HK-2 (cell line): ENCODE data around the gene ZSCAN18.
"Not testable (repeated sequence)": the region's sequence is repeated elsewhere in the genome, so short reads cannot be mapped to it uniquely, and the experiment has no call there.

Experiments
- DNase-seq: peaks from one replicate; pipeline ENCODE4 v3.0.0-alpha.2; 2018; ENCODE audit not compliant: unreplicated experiment

The ZSCAN18 gene, protein sequence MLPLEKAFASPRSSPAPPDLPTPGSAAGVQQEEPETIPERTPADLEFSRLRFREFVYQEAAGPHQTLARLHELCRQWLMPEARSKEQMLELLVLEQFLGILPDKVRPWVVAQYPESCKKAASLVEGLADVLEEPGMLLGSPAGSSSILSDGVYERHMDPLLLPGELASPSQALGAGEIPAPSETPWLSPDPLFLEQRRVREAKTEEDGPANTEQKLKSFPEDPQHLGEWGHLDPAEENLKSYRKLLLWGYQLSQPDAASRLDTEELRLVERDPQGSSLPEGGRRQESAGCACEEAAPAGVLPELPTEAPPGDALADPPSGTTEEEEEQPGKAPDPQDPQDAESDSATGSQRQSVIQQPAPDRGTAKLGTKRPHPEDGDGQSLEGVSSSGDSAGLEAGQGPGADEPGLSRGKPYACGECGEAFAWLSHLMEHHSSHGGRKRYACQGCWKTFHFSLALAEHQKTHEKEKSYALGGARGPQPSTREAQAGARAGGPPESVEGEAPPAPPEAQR

DNA sequence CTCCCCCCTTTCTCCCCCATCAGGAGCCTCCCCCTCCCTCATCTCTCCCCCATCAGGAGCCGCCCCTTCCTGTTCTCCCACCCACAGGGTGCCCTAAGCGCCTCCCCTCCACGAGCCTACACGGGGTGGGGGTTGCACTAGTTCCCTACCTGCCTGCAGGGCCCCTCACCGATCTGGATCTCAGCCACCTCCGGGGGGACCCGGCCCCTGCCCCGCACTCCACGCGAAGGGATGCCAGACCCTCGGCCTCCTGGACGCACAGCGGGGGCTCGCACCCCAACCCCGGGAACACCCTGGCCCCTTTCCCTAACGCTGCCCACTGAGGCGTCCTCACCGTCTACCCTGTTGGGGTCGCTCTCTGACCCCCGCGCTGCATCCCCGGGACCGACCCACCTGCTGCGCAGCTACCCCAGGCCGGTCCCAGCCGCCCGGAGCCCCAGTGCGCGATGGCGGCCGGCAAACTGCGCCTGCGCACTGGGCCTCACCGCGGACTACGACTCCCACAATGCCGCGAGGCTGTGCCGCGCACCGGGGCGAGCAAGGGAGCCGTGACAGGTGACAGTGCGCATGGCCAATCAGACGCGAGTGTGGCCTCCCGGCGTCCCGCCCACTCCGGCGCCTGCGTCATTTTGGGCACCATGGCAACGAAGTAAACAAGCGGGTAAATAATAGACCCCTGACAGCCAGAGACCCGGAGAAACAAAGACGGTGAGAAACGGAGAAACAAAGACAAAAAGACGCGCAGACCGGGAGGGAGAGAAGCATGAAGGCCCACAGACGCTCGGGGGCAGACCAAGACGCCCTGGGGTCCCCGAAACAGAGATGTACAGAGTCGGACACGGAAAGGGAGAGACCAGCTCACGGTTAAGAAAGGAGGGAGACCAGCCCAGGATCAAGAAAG is at the start of gene ZSCAN18:
ZSCAN18 (minus strand) TSS at position 451 of the 901 bp plus-strand sequence. CDS start 7,964 bp downstream, outside the sequence.
- DNase-seq, result peak; percentile 99

DNA sequence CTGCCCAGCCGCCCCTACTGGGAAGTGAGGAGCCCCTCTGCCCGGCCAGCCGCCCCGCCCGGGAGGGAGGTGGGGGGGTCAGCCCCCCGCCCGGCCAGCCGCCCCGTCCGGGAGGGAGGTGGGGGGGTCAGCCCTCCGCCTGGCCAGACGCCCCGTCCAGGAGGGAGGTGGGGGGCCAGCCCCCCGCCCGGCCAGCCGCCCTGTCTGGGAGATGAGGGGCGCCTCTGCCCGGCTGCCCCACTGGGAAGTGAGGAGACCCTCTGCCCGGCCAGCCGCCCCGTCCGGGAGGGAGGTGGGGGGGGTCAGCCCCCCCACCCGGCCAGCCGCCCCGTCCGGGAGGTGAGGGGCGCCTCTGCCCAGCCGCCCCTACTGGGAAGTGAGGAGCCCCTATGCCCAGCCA is 49.4 kb upstream of the ZSCAN18 start:
- not testable (repeated sequence) for DNase-seq

DNA sequence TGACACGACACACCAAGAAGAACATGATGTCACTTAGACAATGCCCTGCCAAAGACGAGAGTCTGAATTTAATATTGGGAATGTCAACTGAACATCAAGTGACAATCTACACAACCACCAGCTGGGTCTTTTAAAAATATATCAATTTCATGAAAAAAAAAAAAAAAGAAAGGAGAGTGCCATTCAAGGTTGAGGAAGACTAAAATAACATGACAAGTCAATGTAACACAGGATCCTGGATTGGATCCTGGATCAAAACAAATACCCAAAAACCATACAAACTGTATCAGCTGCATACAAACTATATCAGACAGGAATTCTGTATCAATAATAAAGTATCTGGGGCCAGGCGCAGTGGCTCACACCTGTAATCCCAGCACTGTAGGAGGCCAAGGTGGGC is 47.8 kb upstream of the ZSCAN18 start:
- DNase-seq, result no peak

DNA sequence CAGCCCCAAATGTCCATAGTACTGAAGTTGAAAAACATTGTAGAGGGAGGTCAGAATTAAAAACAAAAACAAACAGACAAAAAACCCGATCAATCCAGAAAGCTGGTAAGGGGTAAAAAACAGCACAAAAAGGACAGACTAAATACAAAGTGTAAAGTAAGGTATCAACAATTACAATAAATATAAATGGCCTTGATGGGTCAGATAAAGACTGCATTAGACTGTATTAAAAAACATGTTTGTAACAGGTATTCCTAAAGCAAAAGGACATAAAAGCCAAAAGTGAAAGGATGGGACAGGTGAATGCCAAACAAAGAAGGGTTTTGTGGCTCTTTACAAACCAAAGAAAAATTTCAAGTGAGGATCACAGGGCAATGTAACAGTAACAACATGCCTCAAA is 36.2 kb upstream of the ZSCAN18 start:
- no peak for DNase-seq

DNA sequence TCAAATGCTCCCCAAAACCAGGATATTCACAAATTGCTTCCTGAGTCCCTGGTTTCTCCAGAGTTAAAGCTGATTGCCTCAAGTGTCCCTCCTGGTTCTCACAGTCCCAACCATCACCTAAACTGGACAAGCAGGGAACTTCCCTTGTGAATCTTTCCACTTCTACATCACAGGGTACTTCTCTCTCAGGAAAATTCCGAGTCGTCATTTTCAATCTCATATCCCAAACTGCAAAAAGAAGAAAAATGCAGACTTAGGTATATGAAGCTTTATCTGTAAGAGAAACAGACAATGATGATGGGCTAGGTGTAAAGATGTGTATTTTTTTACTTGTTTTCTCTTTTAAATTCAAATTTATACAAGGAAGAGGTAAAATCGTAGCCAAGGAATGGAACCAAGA is 31.3 kb upstream of the ZSCAN18 start:
- no peak for DNase-seq

DNA sequence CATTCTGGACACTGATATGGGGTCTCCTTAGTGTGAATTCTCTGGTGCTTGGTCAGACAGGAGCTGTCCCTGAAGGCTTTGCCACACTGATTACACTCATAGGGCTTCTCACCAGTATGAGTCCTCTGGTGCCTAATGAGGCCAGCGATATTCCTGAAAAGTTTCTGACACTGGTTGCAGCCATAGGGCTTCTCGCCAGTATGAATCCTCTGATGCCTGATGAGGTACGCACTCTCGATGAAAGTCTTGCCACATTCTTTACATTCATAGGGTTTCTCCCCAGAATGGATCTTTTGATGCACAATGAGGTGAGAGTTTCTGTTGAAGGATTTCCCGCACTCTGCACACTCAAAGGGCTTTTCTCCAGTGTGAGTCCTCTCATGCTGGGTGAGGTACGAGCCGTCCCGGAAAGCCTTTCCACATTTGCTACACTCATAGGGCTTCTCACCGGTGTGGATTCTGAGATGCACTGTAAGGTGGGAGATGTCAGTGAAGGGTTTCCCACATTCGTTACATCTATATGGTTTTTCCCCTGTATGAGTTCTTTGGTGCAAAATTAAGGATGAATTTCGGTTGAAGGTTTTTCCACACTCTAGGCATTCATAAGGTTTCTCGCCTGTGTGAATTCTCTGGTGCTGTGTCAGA is 30.1 kb upstream of the ZSCAN18 start:
- no peak for DNase-seq

DNA sequence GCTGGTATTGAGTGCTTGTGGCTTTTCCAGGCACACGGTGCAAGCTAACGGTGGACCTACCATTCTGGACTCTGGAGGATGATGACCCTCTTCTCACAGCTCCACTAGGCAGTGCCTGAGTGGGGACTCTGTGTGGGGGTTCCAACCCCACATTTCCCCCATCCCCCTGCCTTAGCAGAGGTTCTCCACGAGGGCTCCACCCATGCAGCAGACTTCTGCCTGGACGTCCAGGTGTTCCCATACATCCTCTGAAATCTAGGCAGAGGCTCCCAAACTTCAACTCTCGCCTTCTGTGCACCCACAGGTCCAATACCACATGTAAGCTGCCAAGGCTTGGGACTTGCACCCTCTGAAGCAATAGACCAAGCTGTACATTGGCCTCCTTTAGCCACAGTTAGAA is 25.3 kb upstream of the ZSCAN18 start:
- no peak for DNase-seq

DNA sequence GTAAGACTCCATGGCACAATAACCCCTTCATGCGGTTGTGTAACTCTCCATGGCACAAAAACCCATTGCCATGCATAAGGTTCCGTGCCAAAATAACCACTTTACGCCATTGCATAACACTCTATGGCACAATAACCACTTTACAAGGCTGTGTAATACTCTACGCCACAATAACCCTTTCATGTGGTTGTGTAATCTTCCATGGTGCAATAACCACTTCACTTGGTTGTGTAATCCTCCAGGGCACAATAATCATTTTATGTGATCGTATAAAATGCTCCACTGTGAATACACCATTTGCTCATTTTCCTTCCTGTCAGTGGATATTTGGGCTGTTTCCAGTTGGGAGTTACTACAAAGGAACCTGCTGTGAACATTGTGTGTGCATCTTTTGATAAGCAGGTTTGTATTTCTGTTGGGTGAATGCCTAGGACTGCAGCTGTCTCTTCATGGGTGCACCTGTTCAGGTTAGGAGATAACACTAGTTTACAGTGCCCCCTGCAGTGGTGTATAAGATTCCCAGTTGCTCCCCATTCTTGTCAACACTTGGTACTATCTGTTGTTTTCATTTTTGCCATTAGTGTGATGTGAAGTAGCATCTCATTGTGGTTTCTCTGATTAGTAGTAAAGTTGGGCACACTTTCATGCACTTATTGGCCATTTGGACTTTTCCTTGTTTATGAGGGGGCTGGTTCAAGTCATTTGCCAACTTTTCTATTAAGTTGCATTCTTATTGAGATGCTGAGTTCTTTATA is 21.1 kb upstream of the ZSCAN18 start:
- no peak for DNase-seq

DNA sequence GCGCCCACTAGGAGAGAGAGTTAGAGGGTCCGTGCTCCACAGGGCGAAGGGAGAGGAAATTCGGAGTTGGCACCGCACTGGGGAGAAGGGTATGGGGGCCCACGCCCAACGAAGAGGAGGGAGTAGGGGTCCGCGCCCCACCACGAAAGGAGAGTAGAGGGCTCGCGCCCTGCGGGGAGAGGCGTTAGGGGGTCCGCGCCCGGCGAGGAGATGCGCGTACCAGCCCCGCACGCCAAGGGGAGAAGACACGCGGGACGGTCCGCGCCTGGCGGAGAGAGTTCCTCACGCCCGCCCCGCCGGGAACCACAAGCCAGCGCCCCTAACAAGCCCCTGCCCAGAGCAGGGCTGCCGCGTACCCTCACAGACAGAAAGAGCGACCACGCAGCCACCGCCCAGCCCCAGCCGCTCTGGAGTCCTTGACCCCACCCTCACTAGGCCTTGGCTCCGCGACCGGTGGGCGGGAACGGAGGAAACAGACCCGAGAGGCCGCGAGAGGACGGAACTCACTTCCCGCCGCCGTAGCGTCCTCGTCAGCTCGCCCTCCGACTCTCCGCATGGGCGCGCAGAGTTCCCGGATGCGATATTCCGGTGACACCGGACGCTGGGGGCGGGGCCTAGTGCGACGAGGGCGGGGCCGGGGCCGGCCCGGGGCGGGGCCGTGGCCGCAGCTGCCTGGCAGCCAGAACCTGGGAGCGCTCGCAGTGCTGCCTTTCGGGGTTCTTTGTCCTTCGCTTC is 20.0 kb upstream of the ZSCAN18 start:
- DNase-seq, result peak; percentile 24

DNA sequence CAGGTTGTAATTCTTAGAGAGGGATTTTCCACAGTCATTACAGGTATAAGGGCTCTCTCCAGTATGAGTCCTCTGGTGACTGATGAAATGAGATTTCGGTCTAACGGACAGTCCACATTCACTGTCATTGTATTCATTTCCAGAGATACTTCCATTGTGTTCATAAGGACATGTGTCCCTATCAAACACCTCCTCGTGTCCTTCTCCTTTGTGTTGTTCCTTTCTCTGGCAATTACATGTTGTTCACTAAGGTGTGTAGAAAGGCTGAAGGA is 10.5 kb upstream of the ZSCAN18 start:
- no peak for DNase-seq

DNA sequence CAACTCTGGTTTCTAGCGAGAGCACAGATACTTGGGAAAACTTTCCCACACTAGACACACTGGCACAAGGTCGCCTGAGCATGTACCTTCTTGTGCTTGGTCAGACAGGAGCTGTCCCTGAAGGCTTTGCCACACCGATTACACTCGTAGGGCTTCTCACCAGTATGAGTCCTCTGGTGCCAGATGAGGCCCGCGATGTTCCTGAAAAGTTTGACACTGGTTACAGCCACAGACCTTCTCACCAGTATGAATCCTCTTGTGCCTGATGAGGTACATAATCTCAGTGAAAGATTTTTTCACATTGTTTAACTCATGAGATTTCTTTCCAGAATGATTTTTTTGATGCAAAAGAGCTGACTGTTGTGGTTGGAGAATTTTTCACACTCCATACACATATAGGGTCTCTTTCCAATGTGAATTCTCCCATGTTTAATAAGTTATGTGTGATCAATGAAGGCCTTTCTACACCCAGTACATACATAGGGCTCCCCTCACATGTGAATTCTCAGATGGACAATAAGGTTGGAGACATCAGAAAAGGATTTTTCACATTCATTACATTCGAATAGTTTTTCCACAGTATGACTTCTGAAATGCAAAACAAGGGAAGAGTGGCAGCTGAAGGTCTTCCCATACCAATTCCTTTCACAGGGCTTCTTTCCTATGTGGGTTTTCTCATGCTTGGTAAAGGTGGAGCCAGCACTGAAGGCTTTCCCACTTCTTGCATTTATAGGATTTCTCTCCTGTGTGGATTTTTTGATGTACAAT is 9.9 kb upstream of the ZSCAN18 start:
- DNase-seq, result no peak

DNA sequence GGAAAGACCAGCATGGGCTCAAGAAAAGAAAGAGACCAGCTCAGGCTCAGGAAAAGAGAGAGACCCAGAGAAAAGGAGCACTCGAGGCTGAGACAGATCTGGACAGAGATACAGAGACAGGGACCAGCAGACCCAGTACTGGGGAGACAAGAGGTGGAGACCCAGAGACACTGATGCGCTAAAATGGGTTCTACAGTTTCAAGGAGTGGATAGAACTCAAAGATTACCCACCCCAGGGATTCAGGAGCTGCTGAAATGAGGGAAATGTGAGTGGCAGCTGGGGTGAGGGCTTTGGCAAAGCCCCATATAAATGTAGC is 609 bp upstream of the ZSCAN18 start:
- no peak for DNase-seq

DNA sequence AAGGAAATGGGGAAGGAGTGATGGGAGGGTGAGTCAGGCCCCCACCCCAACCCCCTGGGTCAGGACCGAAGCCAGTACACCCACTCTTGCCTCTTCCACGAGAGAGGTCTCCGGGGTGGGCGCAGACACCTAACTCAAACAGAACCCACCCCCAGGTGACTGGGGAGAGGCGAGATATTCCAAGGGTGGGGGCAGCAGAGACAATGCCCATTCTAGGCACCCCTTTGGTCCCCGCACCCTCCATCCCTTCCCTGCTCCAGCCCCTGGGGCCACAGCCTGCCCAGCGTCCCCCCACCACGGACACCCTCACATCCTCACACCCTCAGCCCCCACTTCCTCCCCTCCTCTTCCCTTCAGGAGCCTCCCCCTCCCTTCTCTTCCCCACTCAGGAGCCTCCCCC is 682 bp downstream of the ZSCAN18 start:
- DNase-seq, result no peak

DNA sequence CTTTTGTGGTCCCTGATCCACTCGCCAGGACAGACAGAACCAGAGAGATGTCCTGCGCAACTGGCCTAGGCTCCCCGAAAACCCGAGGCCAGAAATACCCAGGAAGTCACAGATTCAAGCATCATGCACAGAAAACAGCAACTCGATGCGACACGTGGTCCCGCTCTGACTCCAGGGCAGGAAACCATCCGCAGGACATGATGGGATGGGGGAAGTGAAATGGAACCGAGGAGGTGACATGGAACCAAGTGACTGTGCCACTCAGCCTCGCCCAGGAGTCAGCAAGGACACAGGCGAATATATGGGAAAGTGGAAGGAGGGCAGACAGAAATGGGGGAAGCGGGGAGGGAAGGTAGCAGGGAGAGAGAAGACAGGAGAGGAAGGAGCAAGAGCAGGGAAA is 1.1 kb downstream of the ZSCAN18 start:
- no peak for DNase-seq

DNA sequence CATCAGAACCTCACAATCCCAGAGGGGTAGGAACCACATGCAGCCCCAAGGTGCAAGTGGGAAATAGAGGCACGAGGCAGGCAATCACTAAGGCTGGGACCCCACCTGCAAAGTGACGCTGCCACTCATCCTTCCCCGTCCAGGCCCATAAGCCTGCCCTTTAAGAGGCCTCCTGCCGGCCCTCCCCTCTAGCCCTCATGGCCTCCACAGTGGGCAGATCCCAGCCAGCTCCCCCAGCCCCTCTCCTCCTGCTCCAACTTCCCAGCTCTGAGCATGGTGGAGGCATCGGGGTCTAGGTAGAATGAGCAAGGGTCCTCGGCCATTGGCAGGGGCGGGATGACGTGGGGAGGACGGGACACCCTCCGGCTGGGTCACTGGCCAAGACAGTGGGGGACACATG is 2.7 kb downstream of the ZSCAN18 start:
- no peak for DNase-seq

DNA sequence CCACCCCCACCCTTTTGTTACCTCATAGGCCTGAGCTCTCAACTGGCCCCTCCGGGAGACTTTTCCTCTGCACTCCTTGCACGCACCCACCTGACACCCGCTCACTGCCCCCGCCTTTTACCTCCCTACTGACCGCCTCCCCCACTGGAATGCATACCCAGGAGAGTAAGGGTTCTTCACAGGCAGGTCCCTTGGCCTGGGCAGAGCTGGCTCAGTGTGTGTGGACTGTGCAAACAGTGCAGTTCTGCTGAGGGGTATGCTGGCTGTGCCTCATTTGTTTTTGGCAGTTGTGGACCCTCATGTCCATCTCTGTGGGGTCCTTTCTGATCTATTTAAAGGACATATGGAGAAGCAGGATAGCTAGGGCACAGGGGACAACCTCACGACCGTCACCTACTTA is 5.0 kb downstream of the ZSCAN18 start:
- no peak for DNase-seq

DNA sequence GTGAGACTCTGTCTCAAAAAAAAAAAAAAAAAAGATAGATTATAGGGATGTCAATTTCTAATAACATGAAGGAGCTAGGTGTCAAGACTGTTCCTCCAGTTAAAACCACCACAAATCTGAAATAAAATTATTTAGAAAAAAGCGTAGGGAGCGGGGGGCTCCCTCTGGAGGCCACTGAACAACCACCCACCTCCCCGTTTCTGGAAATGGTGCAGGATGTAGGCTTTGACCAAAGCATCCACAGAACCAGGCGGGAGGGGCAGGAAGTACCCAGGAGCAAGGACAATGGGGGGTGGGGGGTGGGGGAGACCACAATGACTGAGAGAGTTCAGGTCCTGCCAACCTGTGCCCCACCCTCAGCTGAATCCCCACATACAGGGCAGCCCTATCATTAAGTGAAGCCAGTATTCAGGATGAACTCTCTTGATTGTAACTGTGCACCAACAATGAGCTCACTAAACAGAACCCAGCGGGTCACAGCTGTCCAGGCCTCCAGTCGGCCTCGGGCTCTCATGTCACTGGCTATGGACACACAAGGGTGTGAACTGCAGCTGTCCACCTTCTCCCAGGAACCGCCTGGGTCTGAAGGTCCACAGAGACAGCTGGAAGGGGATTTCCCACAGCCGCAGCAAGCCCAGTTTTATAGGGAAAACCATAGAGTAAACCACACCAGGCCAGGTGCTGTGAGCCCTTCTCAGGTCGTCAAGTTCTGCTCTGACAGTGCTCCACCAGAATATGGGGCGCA is 6.6 kb downstream of the ZSCAN18 start:
- no peak for DNase-seq

DNA sequence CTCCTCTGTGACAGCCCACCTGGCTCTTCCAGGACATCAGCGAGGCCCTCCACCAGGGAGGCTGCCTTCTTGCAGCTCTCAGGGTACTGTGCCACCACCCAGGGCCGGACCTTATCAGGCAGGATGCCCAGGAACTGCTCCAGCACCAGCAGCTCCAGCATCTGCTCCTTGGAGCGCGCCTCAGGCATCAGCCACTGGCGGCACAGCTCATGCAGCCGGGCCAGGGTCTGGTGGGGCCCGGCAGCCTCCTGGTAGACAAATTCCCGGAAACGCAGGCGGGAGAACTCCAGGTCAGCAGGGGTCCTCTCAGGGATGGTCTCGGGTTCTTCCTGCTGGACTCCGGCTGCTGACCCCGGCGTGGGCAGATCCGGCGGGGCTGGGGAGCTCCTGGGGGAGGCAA is 8.2 kb downstream of the ZSCAN18 start:
- DNase-seq, result no peak

DNA sequence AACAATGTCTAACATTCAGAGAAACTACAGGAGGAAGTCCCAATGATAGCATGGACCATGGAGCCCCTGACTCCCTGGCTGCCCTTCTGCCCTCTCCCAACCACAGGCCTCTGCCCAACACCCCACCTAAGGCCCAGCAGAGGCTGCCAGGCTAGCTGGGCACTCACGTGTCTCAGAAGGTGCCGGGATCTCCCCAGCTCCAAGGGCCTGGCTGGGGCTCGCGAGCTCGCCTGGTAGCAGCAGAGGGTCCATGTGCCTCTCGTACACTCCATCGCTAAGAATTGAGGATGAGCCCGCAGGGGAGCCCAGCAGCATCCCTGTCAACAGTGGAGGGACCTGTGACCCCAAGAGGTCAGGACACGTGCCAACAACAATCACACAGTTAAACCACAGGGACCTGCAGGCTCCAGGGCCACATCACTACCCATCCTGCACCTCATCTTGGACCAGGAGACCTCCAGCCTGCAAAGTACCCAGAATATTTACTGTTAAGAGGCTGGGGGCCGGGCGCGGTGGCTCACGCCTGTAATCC is 9.4 kb downstream of the ZSCAN18 start:
- no peak for DNase-seq
